ENCODE measurements around the gene MMP23B. TPM values are rescaled to one million over a fixed set of nuclear protein-coding genes. Genes with fewer than 3 reads are reported as not detected.

The MMP23B gene
- total RNA-seq, 1 experiment from 2014 or later = 0.67 TPM

DNA sequence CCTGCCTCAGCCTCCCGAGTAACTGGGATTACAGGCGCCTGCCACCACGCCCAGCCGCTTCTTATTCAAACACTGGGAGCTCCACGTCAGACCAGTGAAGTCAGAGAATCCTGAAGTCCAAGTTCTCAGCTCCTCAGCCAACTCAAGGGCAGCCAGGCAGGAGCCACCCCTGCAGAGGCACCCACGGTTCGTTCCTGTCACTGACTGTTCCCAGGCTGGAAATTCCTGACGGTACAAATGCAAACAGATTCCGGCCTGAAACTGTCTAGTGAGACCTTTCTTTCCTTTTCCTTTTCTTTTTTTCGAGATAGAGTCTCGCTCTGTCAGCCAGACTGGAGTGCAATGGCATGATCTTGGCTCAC is 48.9 kb downstream of the MMP23B start:
- no peak for DNase-seq (ENCODE audit: low spot score)
- Histone ChIP-seq H3K9me3 (ENCODE audit: low read depth, low read length, poor library complexity, severe bottlenecking) (no peaks in the 10 kb centered on the region), H3K4me3 (ENCODE audit: low read depth, low read length, poor library complexity, severe bottlenecking) (no peak overlapping the region), H3K36me3 (ENCODE audit: insufficient read depth, low read length, poor library complexity, severe bottlenecking) (peaks cover 3% of the 10 kb centered on the region), H3K4me1 (ENCODE audit: insufficient read depth, low read length, poor library complexity, severe bottlenecking) (peaks cover 6% of the 10 kb centered on the region), H3K27me3 (replicated peaks; ENCODE audit: insufficient read depth, low read depth, low read length, poor library complexity) (no peaks in the 10 kb centered on the region), H3K27ac (ENCODE audit: low read depth, low read length, poor library complexity, severe bottlenecking) (peak overlapping the region; percentile 37)
- intact Hi-C loops (cut with micrococcal nuclease; ENCODE audit: unreplicated experiment) = no loop called here
- TF ChIP-seq EZH2 (IDR thresholded peaks at IDR 0.05; ENCODE audit: borderline replicate concordance, low read depth, low read length, poor library complexity, severe bottlenecking) = no peak
- TF ChIP-seq, protein P1, sequence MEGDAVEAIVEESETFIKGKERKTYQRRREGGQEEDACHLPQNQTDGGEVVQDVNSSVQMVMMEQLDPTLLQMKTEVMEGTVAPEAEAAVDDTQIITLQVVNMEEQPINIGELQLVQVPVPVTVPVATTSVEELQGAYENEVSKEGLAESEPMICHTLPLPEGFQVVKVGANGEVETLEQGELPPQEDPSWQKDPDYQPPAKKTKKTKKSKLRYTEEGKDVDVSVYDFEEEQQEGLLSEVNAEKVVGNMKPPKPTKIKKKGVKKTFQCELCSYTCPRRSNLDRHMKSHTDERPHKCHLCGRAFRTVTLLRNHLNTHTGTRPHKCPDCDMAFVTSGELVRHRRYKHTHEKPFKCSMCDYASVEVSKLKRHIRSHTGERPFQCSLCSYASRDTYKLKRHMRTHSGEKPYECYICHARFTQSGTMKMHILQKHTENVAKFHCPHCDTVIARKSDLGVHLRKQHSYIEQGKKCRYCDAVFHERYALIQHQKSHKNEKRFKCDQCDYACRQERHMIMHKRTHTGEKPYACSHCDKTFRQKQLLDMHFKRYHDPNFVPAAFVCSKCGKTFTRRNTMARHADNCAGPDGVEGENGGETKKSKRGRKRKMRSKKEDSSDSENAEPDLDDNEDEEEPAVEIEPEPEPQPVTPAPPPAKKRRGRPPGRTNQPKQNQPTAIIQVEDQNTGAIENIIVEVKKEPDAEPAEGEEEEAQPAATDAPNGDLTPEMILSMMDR (conservative IDR thresholded peaks at IDR 0.05; ENCODE audit: low read depth, low read length) = no peak
- BruUV-seq (replicated peaks) = no TSS peak
- POLR2A ChIA-PET (ENCODE audit: low non-redundant PET) = no interaction called here
- CTCF ChIA-PET = no interaction called here

DNA sequence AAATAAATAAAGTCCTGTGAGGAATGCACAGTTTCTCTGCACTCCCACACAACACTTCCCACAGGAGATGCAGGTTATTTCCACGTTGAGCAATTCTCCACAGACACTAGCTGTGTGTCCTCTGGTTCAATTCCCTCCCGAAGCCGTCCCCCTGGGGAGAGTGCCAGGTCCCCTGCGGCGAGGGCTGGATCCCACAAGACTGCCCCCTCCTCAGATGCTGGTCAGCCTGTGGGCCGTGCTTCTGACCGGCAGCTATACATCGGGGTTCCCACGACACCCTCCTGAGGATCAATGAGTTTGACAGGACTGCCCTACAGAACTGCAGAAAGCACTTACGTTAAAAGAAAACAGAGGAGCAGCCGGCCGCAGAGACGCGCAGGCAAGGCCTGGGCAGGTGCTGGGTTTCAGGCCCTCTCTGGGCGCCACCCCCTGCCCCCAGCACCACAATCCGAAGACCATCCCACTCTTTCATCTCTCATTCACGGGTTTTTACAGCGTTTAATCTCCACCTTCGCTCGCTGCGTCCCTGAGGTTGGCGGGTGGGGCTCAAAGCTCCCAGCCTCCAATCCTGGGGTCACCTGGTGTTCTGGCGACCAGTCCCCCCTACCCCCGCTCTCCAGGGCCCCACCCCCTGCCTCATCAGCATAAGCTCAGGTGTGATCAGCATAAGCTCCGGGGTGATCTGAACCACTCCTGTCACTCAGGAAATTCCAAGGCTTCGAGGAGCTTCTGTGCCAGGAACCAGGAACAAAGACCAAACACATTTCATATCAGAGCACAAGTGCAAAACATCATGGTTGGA is 51.3 kb downstream of the MMP23B start:
- DNase-seq (ENCODE audit: low spot score) = no peak
- no peak for TF ChIP-seq EZH2 (IDR thresholded peaks at IDR 0.05; ENCODE audit: borderline replicate concordance, low read depth, low read length, poor library complexity, severe bottlenecking)
- TF ChIP-seq, protein P1 (conservative IDR thresholded peaks at IDR 0.05; ENCODE audit: low read depth, low read length) = no peak
- Histone ChIP-seq H3K4me1 (ENCODE audit: insufficient read depth, low read length, poor library complexity, severe bottlenecking) (peaks cover 4% of the 10 kb centered on the region), H3K9me3 (ENCODE audit: low read depth, low read length, poor library complexity, severe bottlenecking) (no peaks in the 10 kb centered on the region), H3K4me3 (ENCODE audit: low read depth, low read length, poor library complexity, severe bottlenecking) (no peak overlapping the region), H3K27me3 (replicated peaks; ENCODE audit: insufficient read depth, low read depth, low read length, poor library complexity) (no peaks in the 10 kb centered on the region), H3K27ac (ENCODE audit: low read depth, low read length, poor library complexity, severe bottlenecking) (no peak overlapping the region), H3K36me3 (ENCODE audit: insufficient read depth, low read length, poor library complexity, severe bottlenecking) (peaks cover 3% of the 10 kb centered on the region)
- BruUV-seq (replicated peaks) = no TSS peak
- ChIA-PET POLR2A (ENCODE audit: low non-redundant PET) (no interaction called here), CTCF (no interaction called here)
- intact Hi-C loops (cut with micrococcal nuclease; ENCODE audit: unreplicated experiment) = no loop called here

Other genes starting within 250 kb of the MMP23B start
- 206 and 213 TPM in 2 replicates for gene CCNL2, start 232.8 kb upstream of the MMP23B start, total RNA-seq (2021)
- gene MRPL20, start 224.9 kb upstream of the MMP23B start, total RNA-seq (2021) = 137 and 151 TPM in 2 replicates
- not detected in 2 replicates for gene ANKRD65, start 210.9 kb upstream of the MMP23B start, total RNA-seq (2021)
- 0.92 and 2.7 TPM in 2 replicates for gene VWA1, start 196.5 kb upstream of the MMP23B start, total RNA-seq (2021)
- gene ATAD3C, start 182.5 kb upstream of the MMP23B start, total RNA-seq (2021) = 0.22 and 0.39 TPM in 2 replicates
- 46.1 and 68.9 TPM in 2 replicates for gene ATAD3B, start 160.4 kb upstream of the MMP23B start, total RNA-seq (2021)
- gene ATAD3A, start 120.0 kb upstream of the MMP23B start, total RNA-seq (2021) = 83.1 and 92.7 TPM in 2 replicates
- gene TMEM240, start 91.5 kb upstream of the MMP23B start, total RNA-seq (2021) = 6.8 and 9.1 TPM in 2 replicates
- gene SSU72, start 57.3 kb upstream of the MMP23B start, total RNA-seq (2021) = 182 and 193 TPM in 2 replicates
- gene FNDC10, start 32.0 kb upstream of the MMP23B start, total RNA-seq (2021) = 1.7 and 2.5 TPM in 2 replicates
- 38.7 and 49.8 TPM in 2 replicates for gene MIB2, start 16.7 kb upstream of the MMP23B start, total RNA-seq (2021)
- gene CDK11B, start 26.8 kb downstream of the MMP23B start, total RNA-seq (2021) = 38.1 and 39.4 TPM in 2 replicates
- 56.3 and 60.5 TPM in 2 replicates for gene SLC35E2B, start 60.6 kb downstream of the MMP23B start, total RNA-seq (2021)
- gene CDK11A, start 92.2 kb downstream of the MMP23B start, total RNA-seq (2021) = 56.1 and 58.9 TPM in 2 replicates
- gene NADK, start 146.3 kb downstream of the MMP23B start, total RNA-seq (2021) = 81.3 and 86.2 TPM in 2 replicates